Tibial nerve (tissue), 4 donors: ENCODE results near the gene RAD9A. TPM values are rescaled to one million over a fixed set of nuclear protein-coding genes. Genes with fewer than 3 reads are reported as not detected.

ENCODE experiments used
- DNase-seq, 2 donors: peaks; one replicate each; pipeline ENCODE4 v3.0.0-alpha.2; 2019; ENCODE audit warnings: low spot score in 2 of 2
- H3K27ac ChIP-seq, 4 donors: fragments of 200-600 bp; sonication (generic) in 3 of 4; one replicate each; pipeline ENCODE4 v1.5.1; 2017 to 2019; ENCODE audit warnings: mild to moderate bottlenecking in 1 of 4
- H3K27me3 ChIP-seq, 2 donors: fragments of 200-600 bp; sonication (generic) in 1 of 2; one replicate each; pipeline versions ENCODE4 v1.5.1 to v1.6.0; 2017 to 2019
- H3K36me3 ChIP-seq, 3 donors: fragments of 200-600 bp; sonication (generic); one replicate each; pipeline ENCODE4 v1.5.1; 2018 to 2019
- H3K4me1 ChIP-seq, 4 donors: fragments of 200-600 bp; sonication (generic) in 3 of 4; one replicate each; pipeline ENCODE4 v1.5.1; 2017 to 2019
- H3K4me3 ChIP-seq, 4 donors: fragments of 200-600 bp; sonication (generic) in 3 of 4; one replicate each; pipeline ENCODE4 v1.5.1; 2017 to 2019; ENCODE audit warnings: mild to moderate bottlenecking in 1 of 4, moderate library complexity in 1 of 4
- H3K9me3 ChIP-seq, 4 donors: fragments of 200-600 bp; sonication (generic) in 3 of 4; one replicate each; pipeline ENCODE4 v1.5.1; 2017 to 2019
- CTCF ChIP-seq, 5 experiments: fragments of 200-600 bp in 3 of 5; fragments of 450-650 bp in 2 of 5; sonication (generic) in 3 of 5; IDR thresholded peaks; one replicate each; pipeline ENCODE4 v1.5.1; 2016 to 2019; ENCODE audit warnings: antibody characterized with exemption in 5 of 5, mild to moderate bottlenecking in 3 of 5, moderate library complexity in 2 of 5
- EP300 ChIP-seq, 2 donors: sonication (generic); formaldehyde crosslinking; IDR thresholded peaks; one replicate each; pipeline ENCODE4 v1.6.1; 2017; ENCODE audit warnings: antibody characterized with exemption in 2 of 2, mild to moderate bottlenecking in 1 of 2
- POLR2A ChIP-seq, 2 donors: fragments of 450-650 bp; IDR thresholded peaks; one replicate each; pipeline ENCODE4 v1.6.1; 2017; ENCODE audit warnings: antibody characterized with exemption in 2 of 2, mild to moderate bottlenecking in 2 of 2, moderate library complexity in 2 of 2
- WGBS, 2 donors: methylation state at CpG; one replicate each; pipeline ENCODE4 v1.1.5; 2018; 5-methylcytosine and 5-hydroxymethylcytosine counted together
- total RNA-seq, 4 donors: library from RNA; depleted of rRNA; stranded (reverse); fragments of >200 nt; gene quantifications; one replicate each; pipeline ENCODE4 v1.1.0, GENCODE V29; 2016

The RAD9A gene
- total RNA-seq, 4 donors from 2014 or later = 22.7 to 39.0 (median 36.4) TPM

- peak overlapping the region; percentile 87 to 99 (median 97) for H3K27ac ChIP-seq
These were observed 19.3 kb upstream of the RAD9A start for GRCh38 chr11:67372321-67372992.

GRCh38 chr11:67372993-67373647 lies 18.7 kb upstream of the RAD9A start, which contains the start of gene CLCF1:
Gene CLCF1 (minus strand): TSS chr11:67373598. CDS start chr11:67373539, 59 bp downstream.
- Histone ChIP-seq H3K27me3 (no peaks in the 10 kb centered on the region), H3K9me3 (no peaks in the 10 kb centered on the region), H3K36me3 (no peaks in the 10 kb centered on the region), H3K4me3 (peak within 1 kb of the TSS; percentile 46 to 91 (median 76)), H3K4me1 (peaks cover 0 to 62% (median 48%) of the 10 kb centered on the region in 4 donors), H3K27ac (peak within 1 kb of the TSS; percentile 87 to 99 (median 97))
- 0% methylated on average over 16 to 60 of the region's 76 CpGs for whole genome bisulfite sequencing, 2 donors
- peak in 1 of 2 donors; percentile 1 for TF ChIP-seq POLR2A (IDR thresholded peaks at IDR 0.05)
- TF ChIP-seq CTCF (IDR thresholded peaks at IDR 0.05) = no peak
- TF ChIP-seq EP300 (IDR thresholded peaks at IDR 0.05) = peak in 1 of 2 donors; percentile 7
- peak in 1 of 2 donors; percentile 40 for DNase-seq

More at GRCh38 chr11:67372321-67372992, 19.3 kb upstream of the RAD9A start:
- WGBS, 2 donors = 2 to 3% methylated on average over 11 to 40 of the region's 78 CpGs
- H3K9me3 ChIP-seq = no peaks in the 10 kb centered on the region
- H3K36me3 ChIP-seq = no peaks in the 10 kb centered on the region
- no peaks in the 10 kb centered on the region for H3K27me3 ChIP-seq
- peaks cover 0 to 69% (median 50%) of the 10 kb centered on the region in 4 donors for H3K4me1 ChIP-seq
- peak overlapping the region; percentile 46 to 91 (median 76) for H3K4me3 ChIP-seq
- no peak for TF ChIP-seq CTCF (IDR thresholded peaks at IDR 0.05)
- peak; percentile 12 to 33 for TF ChIP-seq POLR2A (IDR thresholded peaks at IDR 0.05)
- no peak for TF ChIP-seq EP300 (IDR thresholded peaks at IDR 0.05)
- no peak for DNase-seq

- 5 to 6% methylated on average over 21 to 33 of the region's 40 CpGs for WGBS, 2 donors
- Histone ChIP-seq H3K36me3 (no peaks in the 10 kb centered on the region), H3K9me3 (no peaks in the 10 kb centered on the region), H3K4me3 (peak overlapping the region; percentile 46 to 91 (median 76)), H3K4me1 (peaks cover 0 to 63% (median 47%) of the 10 kb centered on the region in 4 donors), H3K27ac (peak overlapping the region; percentile 87 to 99 (median 97)), H3K27me3 (no peaks in the 10 kb centered on the region)
- TF ChIP-seq POLR2A (IDR thresholded peaks at IDR 0.05) (no peak), EP300 (IDR thresholded peaks at IDR 0.05) (peak in 1 of 2 donors; percentile 84), CTCF (IDR thresholded peaks at IDR 0.05) (peak; percentile 18 to 68 (median 44))
- peak in 1 of 2 donors; percentile 67 for DNase-seq
These were observed 17.9 kb upstream of the RAD9A start for GRCh38 chr11:67373648-67374570.

- WGBS, 2 donors = 22 to 30% methylated on average over 8 to 9 of the region's 9 CpGs
- Histone ChIP-seq H3K27me3 (no peaks in the 10 kb centered on the region), H3K9me3 (no peaks in the 10 kb centered on the region), H3K27ac (peak overlapping the region; percentile 87 to 99 (median 97)), H3K4me3 (peak overlapping the region in 3 of 4 donors; percentile 46 to 91 (median 85)), H3K36me3 (no peaks in the 10 kb centered on the region), H3K4me1 (peaks cover 0 to 66% (median 41%) of the 10 kb centered on the region in 4 donors)
- TF ChIP-seq EP300 (IDR thresholded peaks at IDR 0.05) (no peak), POLR2A (IDR thresholded peaks at IDR 0.05) (no peak)
- no peak for DNase-seq
These were observed 17.1 kb upstream of the RAD9A start for GRCh38 chr11:67374571-67375281.
